UCSD-AML1 (cell line): ENCODE results near the gene PACSIN1.

Source experiments
- DNase-seq: peaks from one replicate; lab custom pipeline; 2025; ENCODE audit not compliant: unreplicated experiment; lab: John Stamatoyannopoulos, UW

PACSIN1 gene

DNA sequence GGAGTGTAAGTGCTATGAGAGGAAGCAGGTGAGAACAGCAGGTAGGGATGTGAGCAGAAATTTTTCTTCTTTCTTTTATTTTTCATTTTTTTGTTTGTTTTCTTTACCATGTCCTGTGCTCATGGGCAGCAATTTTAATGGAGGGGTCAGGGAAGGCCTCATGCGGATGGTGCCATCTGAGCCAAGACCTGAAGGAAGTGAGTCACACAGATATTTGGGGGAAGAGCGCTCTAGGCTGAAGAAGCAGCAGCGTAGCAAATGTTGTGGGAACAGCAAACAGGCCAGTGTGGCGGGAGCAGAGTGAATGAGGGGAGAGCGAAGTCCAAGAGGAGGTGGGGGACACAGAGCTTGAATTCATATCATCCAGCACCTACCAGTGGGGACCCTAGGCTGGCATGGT lies 77.5 kb downstream of the PACSIN1 start:
- DNase-seq = no peak

DNA sequence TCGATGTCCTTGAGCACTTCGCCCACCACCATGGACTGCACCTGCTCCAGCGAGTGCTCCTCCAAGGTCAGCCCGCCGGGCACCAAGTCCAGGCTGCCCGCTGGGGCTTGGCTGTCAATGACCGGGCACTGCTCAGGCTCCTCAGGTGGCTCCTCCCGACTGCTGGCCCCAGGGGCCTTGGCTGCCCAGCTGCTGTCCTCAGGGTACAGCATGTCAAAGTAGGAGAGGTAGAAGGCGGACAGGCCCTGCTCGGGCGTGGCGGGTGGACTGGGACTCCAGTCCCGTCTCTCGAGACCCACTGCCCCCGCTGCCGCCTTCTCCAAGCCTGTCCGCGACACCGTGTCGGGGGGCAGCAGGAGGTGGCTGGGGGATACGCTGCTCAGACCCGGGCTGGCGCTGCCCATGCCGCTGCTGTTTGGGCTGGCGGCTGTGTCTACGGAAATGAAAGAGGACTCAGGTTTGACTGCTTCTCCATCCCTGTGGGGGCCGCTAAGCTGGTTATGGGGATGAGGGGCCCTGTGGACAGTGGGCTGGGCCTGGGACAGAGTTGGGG lies 78.3 kb downstream of the PACSIN1 start:
- no peak for DNase-seq

- DNase-seq = no peak
Measured at GRCh38 chr6:34544776-34545471, 79.0 kb downstream of the PACSIN1 start.

GRCh38 chr6:34546551-34547321 lies 80.9 kb downstream of the PACSIN1 start:
- no peak for DNase-seq

- no peak for DNase-seq
Measured at GRCh38 chr6:34547701-34548644, 82.1 kb downstream of the PACSIN1 start.

DNA sequence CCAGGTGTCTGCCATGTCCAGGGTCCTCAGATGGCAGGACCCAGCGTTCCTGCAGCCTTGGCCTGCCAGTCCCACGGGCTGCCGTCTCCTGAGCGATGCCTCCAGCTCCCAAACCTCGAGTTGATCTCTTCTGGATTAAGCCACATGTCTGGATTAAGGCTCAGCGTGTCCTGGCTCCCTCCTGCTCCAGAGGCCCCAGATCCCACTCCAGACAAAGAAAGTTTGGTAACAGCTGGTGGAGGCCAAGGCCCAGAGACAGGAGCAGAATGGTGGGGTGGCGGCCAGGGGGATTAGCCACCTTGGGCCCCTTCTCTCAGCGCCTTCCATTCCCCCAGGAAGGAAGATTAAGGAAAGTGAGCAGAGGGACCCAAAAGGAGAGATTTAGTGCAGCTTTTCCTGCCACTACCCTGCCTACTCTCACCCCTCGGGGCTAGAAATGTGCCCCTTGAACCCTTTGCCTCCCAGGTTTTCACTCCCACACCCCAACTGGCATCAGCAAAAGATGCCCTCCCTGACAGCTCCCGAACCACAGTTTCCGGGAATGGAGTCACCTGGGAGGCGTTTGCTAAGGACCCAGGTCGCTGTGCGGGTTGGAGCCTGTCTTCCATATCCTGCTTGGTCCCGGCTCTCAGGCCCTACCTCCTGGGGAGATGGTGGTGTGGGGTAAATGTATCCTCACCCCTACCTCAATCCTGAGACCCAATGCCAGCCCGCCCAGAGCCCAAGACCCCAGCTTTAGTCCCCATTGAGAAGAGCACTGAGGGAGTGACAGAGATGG lies 83.3 kb downstream of the PACSIN1 start:
- DNase-seq = no peak

- no peak for DNase-seq
Measured at GRCh38 chr6:34549804-34550202, 83.9 kb downstream of the PACSIN1 start.

GRCh38 chr6:34551720-34552119 lies 85.8 kb downstream of the PACSIN1 start:
- DNase-seq = no peak

DNA sequence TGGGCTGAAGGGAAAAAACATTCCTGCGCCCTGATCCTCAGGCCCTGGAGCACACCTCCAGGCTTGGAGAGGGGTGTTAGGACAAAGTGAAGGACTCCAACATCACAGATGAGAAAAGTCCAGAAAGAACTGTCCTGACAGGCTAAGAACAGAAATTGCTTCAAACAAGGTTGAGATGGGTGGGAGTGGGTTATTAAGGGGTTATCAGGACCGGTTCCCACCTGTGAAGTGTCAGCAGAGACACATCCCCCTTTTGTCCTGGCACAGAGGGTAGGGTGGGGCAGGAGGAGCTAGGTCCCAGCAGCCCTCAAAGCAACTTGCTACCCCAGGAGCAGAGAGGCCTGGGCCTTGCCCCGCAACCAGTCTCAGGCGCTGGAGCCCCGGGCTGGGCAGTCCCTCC lies 86.7 kb downstream of the PACSIN1 start:
- DNase-seq = no peak

- DNase-seq = no peak
Measured at GRCh38 chr6:34553146-34553545, 87.3 kb downstream of the PACSIN1 start.

DNA sequence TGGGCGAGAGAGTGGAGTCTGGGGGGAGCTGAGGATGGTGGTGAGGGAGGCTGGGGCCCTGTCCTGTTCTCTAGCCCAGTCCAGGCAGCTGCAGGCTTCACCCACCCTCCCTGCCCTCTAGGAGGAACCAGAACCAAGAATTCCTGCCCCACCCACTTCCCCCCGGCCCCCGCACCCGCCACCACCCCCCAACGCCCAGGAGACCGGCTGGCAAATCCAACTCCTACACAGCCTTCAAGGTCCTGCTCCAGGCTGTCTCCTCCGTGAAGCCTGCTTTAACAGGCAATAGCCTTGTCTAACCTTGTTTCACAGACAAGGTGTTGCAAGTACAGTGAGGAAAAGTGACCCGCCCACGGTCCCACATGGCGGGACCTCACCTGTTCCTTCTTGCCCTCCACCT lies 87.9 kb downstream of the PACSIN1 start:
- no peak for DNase-seq

DNA sequence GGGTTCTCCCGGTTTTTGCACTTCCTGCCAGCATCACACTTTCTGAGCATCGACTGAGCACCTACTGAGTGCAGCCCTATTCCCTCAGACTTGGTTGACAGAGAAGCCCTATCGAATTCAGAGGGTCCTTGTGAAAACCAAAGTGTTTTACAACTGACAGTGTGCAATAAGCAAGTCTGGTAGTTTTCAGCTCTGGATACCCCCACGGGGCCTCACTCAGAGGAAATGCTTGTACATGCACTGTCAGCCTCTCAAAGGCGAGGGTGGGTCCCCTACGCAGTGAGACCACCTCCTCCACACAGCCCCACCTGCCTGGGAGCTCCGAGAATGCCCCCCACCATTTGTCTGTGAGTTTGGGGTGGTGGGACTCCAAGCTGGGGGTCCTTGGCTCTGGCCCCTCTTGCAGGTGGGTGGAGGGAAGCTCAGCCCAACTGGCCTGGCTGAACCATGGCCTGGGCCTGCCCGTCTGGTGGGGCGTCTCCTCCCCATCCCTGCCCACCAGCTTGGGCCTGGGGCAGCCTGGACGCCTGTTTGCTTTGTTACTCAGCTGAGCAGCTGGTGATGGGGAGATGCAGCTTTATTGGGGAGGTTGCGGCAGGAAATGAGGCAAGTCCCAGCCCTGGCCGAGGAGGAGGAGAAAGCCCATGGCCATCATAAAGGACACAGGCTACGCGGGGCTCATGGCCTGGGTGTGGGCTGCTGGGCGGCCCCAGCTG lies 88.6 kb downstream of the PACSIN1 start:
- DNase-seq = no peak

GRCh38 chr6:34555007-34555322 lies 89.1 kb downstream of the PACSIN1 start:
- no peak for DNase-seq

DNA sequence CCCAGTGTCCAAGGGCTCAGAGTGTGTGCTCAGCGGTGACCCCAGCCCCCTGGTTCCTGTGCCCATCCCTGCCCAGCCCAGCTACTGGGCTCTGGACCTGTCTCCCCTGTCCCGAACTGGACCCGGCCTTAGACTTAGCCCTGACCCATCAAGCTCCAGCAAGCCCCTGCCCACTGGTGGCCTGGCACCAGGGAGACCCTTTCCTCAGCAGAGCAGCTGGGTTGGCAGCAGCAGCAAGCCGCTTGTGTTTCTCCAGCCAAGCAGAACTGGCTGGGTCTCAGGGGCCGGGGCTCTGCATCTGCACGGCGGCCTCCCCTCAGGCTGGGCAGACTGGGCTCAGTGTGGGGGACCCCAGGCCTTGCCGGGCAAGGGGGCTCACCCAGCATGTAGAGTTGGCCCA lies 89.5 kb downstream of the PACSIN1 start:
- no peak for DNase-seq

- no peak for DNase-seq
Measured at GRCh38 chr6:34556031-34556471, 90.2 kb downstream of the PACSIN1 start, which contains the start of gene SPDEF. Gene SPDEF, minus strand, starts transcription at chr6:34556329. Its CDS starts 11,874 bp downstream, at chr6:34544455.

DNA sequence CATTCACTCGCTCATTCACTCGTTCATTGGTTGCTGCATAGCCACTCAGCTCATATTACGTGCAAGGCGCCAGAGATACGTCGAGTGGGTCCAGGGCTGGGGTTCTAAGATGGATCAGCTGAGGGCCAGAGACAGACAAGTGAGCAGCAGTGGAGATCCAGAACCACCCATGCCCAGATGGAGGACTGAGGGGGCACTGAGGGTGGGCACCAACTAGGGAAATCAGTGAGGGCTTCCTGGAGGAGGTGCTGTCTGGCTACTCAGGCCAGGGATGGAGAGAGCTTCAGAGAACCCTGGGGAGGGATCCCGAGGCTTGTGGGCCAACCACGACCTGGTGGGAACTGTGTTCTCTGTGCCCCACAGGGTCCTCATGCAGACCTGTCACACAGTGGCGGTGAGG lies 90.6 kb downstream of the PACSIN1 start:
- no peak for DNase-seq

GRCh38 chr6:34557228-34557627 lies 91.4 kb downstream of the PACSIN1 start:
- no peak for DNase-seq

GRCh38 chr6:34558172-34558714 lies 92.4 kb downstream of the PACSIN1 start:
- no peak for DNase-seq

DNA sequence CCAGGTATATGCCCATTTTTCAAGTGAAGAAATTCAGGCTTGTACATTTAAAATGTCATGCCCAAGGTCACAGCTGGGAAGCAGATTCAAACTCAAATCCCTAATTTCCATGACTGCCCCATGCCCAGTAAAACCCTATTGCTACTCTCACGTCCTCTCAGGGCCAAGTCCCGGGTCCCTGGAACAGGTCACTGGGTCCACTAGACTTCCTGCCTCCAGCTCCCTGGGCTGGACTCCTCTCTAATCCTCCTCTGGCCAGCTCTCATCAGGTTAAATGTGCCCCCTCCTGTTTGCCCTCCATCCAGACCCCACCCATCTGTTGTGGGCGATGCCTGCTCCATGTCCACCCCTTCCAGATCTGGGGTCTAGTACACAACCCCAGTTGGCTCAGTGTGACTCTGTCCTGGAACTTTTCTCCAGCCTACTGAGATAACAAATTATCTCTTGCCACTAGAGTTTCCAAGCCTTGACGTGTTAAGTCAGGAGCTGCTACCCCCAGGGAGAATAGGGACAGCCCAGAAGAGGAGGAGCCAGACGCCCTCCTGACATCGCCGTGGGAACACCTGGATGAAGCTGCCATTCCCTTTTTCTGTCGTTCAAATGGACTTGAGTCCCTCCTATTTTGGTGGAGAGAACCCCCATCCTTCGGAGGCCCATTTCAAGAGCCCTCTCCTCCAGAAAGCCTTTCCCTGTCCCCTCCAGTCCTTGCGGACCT lies 93.9 kb downstream of the PACSIN1 start:
- no peak for DNase-seq
